ENCODE measurements around the gene POFUT1.

The POFUT1 gene

GRCh38 chr20:32278199-32278643 lies 70.5 kb downstream of the POFUT1 start:
- no peak for DNase-seq (ENCODE audit: low read depth)

DNA sequence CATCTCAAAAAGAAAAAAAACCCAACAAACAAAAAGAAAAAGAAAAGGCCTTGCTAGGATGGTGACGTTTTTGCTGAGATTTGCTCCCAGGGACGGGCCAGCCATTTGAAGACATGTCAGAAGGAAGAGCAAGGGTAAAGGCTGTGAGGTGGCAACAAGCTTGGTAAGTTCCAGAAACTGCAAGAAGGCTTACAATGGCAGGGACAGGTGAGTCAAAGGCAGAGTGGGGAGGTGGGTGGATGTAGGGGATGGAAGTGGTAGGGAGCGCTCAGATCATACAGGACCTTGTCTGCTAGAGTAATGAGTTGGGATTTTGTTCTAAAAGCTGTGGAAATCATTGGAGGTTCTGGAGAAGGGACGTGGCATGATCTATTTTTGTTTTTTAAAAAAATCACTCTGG lies 74.0 kb downstream of the POFUT1 start:
- DNase-seq (ENCODE audit: low read depth): no peak

DNA sequence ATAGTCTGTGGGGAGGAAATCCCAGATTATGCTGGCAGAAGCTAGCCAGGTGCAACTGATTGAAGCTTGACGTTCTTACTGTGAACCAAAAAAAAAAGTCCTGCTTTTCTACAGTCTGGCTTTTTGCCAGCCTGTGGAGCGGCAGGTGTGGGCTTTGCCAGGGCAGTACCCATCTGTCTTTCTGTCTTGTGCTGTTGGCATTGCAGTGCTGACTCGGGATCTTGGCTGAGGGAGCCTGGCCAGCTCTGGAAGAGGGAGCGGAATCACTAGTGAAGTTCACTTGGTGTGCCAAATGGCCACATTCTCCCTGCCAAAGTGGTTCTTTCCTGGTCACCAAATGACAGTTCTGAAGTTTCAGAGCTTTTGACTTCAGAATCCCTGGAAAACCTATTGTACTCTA lies 74.8 kb downstream of the POFUT1 start:
- no peak for DNase-seq (ENCODE audit: low read depth)

DNA sequence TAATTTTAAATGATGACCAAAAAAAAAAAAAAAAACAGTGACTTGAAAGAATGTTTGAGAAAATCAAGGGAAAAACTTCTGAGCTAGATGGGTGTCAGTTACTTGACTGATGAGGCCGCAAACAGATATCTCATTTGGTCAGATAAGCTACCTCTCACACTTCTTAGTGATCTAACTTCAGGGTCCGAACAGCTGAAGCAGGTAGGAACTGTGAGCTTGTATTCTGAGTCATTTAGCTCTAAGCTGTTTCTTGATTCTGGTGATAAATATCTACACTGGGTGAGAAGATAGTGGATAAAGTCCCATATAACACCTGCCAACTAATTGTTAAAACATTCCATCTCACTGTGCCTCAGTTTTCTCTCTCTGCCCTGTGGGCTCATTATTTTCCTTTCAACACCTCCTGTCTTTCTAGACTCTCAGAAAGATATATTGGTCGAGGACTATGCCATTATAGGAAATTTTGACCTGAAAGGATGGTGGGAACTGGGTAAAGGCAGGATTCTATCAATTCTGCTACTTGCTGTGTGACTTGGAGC lies 77.5 kb downstream of the POFUT1 start:
- no peak for DNase-seq (ENCODE audit: low read depth)

DNA sequence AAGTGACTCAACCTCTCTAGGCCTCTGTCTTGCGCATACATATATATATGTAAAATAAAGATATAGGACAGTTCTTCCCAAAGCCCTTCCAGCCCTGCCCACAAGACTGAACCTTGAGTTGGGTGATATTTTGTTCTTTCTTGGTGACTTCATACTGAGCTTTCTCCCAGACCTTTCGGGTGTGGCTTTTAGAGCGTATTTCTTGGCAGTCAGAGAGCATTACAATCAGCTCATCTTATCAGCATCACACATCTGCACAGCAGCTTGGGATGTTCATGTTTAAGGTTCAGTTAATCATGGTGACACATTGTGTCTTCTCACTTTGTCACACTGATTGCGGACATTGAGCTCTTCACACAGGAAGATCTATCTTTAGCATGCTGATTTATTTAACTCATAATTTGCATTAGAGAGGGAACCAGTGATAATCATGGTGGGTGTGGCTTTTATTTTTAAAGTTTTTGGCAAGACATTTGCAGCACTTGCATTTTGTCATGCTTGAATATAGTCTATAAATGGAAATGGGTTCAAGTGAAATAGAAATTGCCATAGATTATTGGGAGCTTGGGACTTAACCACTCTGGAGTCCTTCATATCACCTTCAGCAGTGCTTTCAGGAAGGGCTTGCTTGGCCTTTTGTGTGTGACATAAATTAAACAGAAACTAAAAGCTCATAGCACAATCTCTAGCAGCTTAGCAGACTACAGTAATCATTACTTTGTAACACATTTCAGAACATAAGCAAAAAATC lies 78.1 kb downstream of the POFUT1 start:
- peak; percentile 52 for DNase-seq (ENCODE audit: low read depth)

GRCh38 chr20:32287231-32287638 lies 79.6 kb downstream of the POFUT1 start:
- DNase-seq (ENCODE audit: low read depth): no peak
